Thoracic aorta (tissue), 2 donors: ENCODE data around the gene METTL4. TPM values are rescaled to one million over a fixed set of nuclear protein-coding genes. Genes with fewer than 3 reads are reported as not detected.

Experiments
- ATAC-seq: fragments of 150-250 bp; one replicate; pipeline ENCODE4 v1.8.0; 2017; ENCODE audit warnings: low read depth; ENCODE audit not compliant: insufficient number of reproducible peaks, low FRiP score
- DNase-seq: peaks from one replicate; pipeline ENCODE4 v3.0.0-alpha.2; 2020; ENCODE audit warnings: low spot score
- H3K27ac ChIP-seq, 2 donors: fragments of 200-600 bp; sonication (generic); 1 replicate in 1 of 2; 2 replicates in 1 of 2; pipeline ENCODE4 v1.5.1; 2016; ENCODE audit warnings: mild to moderate bottlenecking in 2 of 2, moderate library complexity in 2 of 2
- H3K27me3 ChIP-seq: fragments of 200-600 bp; sonication (generic); replicated peaks from 2 replicates; pipeline ENCODE4 v1.6.0; 2016; ENCODE audit warnings: mild to moderate bottlenecking; ENCODE audit not compliant: insufficient read depth
- H3K36me3 ChIP-seq: fragments of 200-600 bp; sonication (generic); one replicate; pipeline ENCODE4 v1.5.1; 2016
- H3K4me1 ChIP-seq, 2 donors: fragments of 200-600 bp; sonication (generic); 1 replicate in 1 of 2; 2 replicates in 1 of 2; pipeline versions ENCODE4 v1.5.1 to v1.6.0; 2016; ENCODE audit warnings: low read depth in 2 of 2, mild to moderate bottlenecking in 1 of 2; ENCODE audit not compliant: control insufficient read depth in 1 of 2
- H3K4me3 ChIP-seq: fragments of 200-600 bp; sonication (generic); 2 replicates; pipeline ENCODE4 v1.5.1; 2016; ENCODE audit warnings: mild to moderate bottlenecking
- H3K9me3 ChIP-seq: fragments of 200-600 bp; sonication (generic); 2 replicates; pipeline ENCODE4 v1.5.1; 2016
- CTCF ChIP-seq: fragments of 200-600 bp; sonication (generic); IDR thresholded peaks from one replicate; pipeline ENCODE4 v1.5.1; 2019; ENCODE audit warnings: antibody characterized with exemption
- total RNA-seq, 2 donors: library from RNA; depleted of rRNA; stranded (reverse); fragments of >200 nt; gene quantifications; one replicate each; pipeline versions ENCODE4 v1.1.0 to v1.2.3, GENCODE V29; 2016

METTL4 gene
- total RNA-seq, 2 donors from 2014 or later: 8.3 to 12.2 TPM

GRCh38 chr18:2536063-2536462, 35.2 kb downstream of the METTL4 start:
- Histone ChIP-seq H3K9me3 (no peaks in the 10 kb centered on the region), H3K36me3 (no peaks in the 10 kb centered on the region), H3K4me3 (no peak overlapping the region), H3K4me1 (peaks cover 10 to 24% of the 10 kb centered on the region in 2 donors), H3K27me3 (no peaks in the 10 kb centered on the region), H3K27ac (peak overlapping the region in 1 of 2 donors; percentile 16)
- TF ChIP-seq CTCF: no peak
- no peak for ATAC-seq
- DNase-seq: no peak

DNA sequence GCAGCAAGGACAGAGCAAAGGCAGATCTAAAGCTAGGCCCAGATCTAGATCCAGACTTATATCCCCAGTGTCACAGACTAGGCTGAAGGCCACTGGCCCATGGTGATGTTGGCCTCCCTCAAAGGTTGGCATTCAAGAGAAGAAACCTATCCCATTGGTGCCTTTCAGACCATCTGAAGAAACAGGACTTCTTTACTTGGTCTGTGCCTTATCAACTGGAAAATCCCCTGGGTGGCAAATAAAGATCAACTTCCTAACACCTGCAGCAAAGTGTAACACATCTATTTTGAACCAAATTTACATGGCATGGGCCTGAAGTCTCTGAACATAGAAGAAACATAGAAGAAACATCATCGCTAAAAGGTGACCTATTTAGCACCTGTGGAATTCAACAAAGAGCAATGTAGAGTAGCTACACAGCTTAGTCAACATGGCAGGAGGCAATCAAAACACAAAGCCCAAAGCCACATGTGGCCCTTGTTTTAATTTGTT, 35.8 kb downstream of the METTL4 start:
- Histone ChIP-seq H3K27me3 (no peaks in the 10 kb centered on the region), H3K4me1 (peaks cover 10 to 24% of the 10 kb centered on the region in 2 donors), H3K36me3 (no peaks in the 10 kb centered on the region), H3K27ac (peak overlapping the region in 1 of 2 donors; percentile 29), H3K9me3 (no peaks in the 10 kb centered on the region), H3K4me3 (no peak overlapping the region)
- ATAC-seq: no peak
- TF ChIP-seq CTCF: no peak
- DNase-seq: no peak

DNA sequence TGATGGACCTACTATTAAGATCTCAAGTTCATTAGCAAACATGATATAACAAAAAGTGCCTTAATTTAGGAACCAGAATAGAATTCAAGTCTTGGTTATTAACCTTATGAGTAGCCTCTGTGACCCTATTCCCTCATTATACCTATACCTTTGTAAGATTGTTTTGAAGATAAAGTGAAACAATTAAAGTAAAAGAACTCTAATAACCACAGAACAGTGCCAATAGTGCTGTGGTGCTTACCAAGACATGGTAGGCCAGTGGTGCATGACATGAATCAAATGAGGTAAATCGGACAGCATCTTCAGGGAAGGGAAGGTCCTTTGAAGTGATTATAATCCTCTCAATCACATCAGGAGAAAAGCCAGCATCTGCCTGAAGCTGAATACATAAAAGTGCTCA, 36.4 kb downstream of the METTL4 start:
- no peak for ATAC-seq

GRCh38 chr18:2532797-2533196, 38.5 kb downstream of the METTL4 start:
- ATAC-seq (no peak), DNase-seq (no peak)
- no peaks in the 10 kb centered on the region for H3K27me3 ChIP-seq
- TF ChIP-seq CTCF: no peak
- H3K36me3 ChIP-seq: no peaks in the 10 kb centered on the region
- peaks cover 10 to 24% of the 10 kb centered on the region in 2 donors for H3K4me1 ChIP-seq
- H3K27ac ChIP-seq: no peak overlapping the region
- no peaks in the 10 kb centered on the region for H3K9me3 ChIP-seq
- no peak overlapping the region for H3K4me3 ChIP-seq

More for the DNA sequence above, 36.4 kb downstream of the METTL4 start:
- peaks cover 10 to 24% of the 10 kb centered on the region in 2 donors for H3K4me1 ChIP-seq
- no peak overlapping the region for H3K27ac ChIP-seq
- H3K36me3 ChIP-seq: no peaks in the 10 kb centered on the region
- no peak for TF ChIP-seq CTCF
- no peaks in the 10 kb centered on the region for H3K9me3 ChIP-seq
- no peak for DNase-seq
- H3K27me3 ChIP-seq: no peaks in the 10 kb centered on the region
- H3K4me3 ChIP-seq: no peak overlapping the region

DNA sequence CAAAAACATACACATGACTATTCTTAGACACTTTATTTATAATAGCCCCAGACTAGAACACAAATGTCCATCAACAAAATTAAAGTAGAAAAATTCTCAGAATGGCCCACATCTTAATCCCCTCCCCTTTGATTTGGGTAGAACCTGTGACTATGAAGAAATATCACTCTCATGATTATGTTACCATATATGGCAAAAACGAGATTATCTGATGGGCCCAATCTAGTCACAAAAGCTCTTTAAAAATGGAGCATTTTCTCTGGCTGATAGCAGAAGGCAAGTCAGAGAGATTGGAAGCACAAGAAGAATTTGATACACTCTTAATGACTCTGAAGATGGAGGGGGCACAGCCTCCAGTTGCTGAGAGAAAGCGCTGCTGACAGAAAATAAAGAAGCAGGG, 39.6 kb downstream of the METTL4 start:
- DNase-seq: no peak
- H3K36me3 ChIP-seq: no peaks in the 10 kb centered on the region
- no peak for TF ChIP-seq CTCF

More for the DNA sequence above, 39.6 kb downstream of the METTL4 start:
- Histone ChIP-seq H3K9me3 (no peaks in the 10 kb centered on the region), H3K4me1 (peaks cover 5 to 13% of the 10 kb centered on the region in 2 donors), H3K27ac (no peak overlapping the region), H3K4me3 (no peak overlapping the region), H3K27me3 (no peaks in the 10 kb centered on the region)
- no peak for ATAC-seq
